GM18519 (cell line): ENCODE data around the gene FCHO1.
"Not testable (repeated sequence)": the region's sequence is repeated elsewhere in the genome, so short reads cannot be mapped to it uniquely, and the experiment has no call there.

Experiments
- ATAC-seq: cut with Tn5 transposase; IDR thresholded peaks from one replicate; pipeline ENCODE4 v1.9.1; 2021; ENCODE audit warnings: mild to moderate bottlenecking, moderate library complexity; ENCODE audit not compliant: unreplicated experiment, low FRiP score

Gene FCHO1

DNA sequence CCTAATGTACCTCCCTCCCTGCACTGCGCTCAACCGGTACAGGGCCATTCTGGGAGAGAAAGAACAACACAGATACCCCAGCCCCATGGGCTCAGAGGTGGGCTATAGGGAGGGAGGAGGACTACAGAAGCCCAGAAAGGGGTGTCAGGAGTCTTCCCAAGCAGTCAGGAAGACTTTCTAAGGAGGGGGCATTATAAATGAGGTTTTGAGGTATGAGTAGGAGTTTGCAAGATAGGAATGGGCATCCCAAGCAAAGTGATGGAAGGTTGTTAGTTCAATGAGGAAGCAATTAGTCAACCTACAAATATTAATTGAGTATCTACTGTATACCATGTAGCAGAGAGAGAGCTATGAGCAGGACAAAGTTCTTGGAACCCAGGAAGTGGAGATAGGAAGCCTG lies 37.4 kb downstream of the FCHO1 start:
- no peak for ATAC-seq

DNA sequence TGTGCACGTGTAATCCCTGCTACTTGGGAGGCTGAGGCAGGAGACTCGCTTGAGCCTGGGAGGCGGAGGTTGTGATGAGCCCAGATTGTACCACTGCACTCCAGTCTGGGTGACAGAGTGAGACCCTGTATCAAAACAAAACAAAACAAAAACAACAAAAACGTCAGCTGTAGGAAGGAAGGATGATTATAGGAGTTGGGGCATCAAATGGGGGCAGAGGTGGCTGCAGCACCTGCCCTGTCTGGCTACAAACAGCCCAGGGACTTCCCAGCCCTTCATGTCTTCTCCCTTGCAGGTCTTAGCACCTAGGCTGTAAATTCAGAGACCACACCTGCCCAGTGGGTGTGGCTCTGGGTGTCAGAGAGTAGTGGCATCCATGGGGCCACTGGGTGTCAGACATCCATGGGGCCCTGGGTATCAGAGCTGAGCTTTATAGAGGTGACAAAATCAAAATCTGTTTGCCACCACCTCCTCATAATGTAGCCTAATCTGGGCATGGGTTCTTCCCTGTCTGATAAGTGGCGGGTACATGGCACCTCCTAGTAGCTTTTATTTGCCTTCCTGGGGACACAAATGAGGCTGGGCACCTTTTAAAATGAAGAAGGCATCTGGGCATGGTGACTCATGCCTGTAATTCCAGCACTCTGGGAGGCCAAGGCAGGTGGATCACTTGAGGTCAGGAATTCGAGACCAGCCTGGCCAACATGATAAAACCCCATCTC lies 38.9 kb downstream of the FCHO1 start:
- no peak for ATAC-seq

DNA sequence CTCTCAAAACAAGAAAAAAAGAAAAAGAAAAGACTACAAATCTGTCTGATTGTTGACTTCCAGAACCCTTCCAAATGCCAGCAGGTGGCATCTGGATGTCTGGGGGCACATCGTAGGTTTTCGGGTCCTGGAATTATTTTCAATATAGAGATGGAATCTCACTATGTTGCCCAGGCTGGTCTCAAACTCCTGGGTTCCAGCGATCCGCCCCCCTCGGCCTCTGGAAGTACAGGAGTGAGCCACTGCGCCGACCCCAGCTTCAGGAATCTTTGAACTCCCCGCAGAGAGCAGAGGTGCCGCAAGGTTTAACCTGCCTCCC lies 43.1 kb downstream of the FCHO1 start:
- no peak for ATAC-seq

DNA sequence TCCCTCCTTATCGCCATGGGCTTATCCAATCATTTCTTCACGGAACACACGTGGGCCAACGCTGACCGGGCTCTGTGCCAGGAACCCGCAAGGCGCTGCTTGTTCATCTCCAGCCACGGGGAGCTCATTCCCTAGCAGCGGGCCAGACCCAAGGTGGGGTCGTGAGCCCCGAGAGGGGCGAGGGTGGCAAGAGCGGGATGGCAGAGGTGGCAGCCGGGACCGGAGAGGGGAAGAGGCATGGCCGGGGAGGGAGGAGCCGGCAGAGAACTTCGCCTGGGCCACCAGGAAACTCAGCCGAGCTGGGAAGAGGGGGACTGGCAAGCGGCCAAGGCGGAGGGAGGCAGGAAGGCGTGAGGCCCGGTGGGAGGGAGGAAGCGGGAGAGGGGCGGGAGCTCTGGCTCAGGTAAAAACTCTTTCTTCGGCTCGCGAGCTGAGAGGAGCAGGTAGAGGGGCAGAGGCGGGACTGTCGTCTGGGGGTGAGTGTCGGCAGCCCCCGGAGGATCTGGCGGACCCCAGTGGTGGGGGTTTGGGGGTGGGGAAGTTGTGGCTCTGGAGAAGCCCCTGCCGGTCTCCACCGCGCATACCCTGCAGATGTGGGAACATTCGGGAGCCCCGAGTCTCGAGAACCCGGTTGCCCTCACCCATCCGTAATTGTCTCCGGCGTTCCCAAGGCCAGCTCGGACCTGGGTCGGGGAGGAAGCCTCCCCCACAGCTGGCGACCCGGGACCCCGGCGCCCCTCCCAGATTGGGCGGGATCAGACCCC lies 43.6 kb downstream of the FCHO1 start, which contains the start of gene B3GNT3:
B3GNT3 (plus strand) TSS at position 408 of the 764 bp plus-strand sequence. CDS start 12,670 bp downstream, outside the sequence.
- no peak for ATAC-seq

DNA sequence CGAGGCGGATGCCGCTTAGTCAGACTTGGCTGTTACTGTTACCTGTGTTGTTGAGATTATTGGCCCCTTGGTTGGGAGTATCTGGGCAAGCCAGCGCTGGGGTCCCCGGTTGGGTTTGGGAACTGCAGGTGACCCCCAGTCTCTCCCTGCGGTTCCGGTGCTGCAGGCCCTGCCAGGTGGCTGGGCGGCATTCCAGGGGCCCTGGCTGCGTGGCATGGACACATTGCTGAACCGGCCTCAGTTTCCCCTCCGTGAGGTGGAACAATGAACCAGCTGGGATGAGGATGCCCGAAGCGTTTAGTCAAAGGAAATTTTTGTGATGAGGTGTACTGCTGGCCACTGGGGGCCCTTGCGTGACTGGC lies 44.2 kb downstream of the FCHO1 start:
- no peak for ATAC-seq

DNA sequence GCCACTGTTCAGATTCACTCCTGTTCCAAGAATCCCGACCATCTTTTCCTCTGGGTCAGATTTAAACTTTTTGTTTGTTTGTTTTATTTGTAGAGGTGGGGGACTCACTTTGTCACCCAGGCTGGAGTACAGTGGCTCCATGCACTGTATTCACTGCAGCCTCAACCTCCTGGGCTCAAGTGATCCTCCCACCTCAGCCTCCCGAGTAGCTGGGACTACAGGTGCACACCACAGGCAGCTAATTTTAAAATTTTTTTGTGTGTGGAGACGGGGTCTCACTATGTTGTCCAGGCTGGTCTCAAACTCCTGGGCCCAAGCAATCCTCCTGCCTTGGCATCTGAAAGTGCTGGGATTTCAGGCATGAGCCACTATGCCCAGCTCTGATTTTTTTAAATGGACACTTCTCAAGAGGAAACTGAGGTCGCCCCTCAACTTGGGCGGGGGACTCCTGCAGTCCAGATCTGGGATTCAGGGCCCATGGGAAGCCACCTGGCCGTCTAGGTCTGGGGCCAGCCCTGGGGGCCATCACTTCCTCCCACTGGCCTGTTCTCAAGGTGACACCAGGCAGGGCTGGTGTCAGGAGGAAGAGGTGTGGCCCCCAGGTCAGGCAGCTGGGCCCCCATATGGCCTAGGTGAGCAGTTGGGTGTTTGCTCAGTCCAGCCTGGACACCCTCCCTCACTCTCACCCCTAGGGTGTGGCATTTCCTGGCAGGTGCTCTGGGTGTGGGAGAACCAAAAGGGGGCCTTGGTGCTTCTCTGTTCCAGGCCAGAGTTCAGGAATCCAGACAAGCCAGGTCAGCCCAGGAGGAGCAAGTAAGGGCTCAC lies 44.9 kb downstream of the FCHO1 start:
- no peak for ATAC-seq

DNA sequence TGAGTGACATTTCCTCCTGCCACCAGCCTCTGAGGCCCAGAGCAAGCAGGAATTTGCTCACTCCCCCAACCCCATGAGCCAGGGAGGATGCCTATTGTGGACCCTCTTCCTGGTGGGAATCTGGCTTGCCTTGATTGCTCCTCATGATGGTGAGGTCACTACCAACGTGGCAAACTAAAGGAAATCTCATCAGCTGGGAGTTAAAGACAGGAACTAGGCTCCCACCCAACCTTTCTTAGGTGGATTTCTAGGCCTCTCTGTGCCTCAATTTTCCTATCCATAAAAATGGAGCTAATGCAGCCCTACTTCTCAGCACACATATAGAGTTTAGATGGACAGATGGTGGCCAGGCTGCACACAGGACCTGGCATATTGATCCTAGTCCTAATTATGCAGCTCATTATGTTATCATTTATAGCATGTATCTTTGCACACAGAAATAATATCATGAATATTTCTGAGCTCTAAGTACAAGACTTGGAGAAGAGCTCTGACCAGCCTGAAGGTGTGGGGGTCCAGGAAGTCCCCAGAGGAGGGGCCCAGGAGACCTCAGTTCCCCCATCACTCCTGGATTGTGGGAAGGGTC lies 45.7 kb downstream of the FCHO1 start:
- no peak for ATAC-seq

DNA sequence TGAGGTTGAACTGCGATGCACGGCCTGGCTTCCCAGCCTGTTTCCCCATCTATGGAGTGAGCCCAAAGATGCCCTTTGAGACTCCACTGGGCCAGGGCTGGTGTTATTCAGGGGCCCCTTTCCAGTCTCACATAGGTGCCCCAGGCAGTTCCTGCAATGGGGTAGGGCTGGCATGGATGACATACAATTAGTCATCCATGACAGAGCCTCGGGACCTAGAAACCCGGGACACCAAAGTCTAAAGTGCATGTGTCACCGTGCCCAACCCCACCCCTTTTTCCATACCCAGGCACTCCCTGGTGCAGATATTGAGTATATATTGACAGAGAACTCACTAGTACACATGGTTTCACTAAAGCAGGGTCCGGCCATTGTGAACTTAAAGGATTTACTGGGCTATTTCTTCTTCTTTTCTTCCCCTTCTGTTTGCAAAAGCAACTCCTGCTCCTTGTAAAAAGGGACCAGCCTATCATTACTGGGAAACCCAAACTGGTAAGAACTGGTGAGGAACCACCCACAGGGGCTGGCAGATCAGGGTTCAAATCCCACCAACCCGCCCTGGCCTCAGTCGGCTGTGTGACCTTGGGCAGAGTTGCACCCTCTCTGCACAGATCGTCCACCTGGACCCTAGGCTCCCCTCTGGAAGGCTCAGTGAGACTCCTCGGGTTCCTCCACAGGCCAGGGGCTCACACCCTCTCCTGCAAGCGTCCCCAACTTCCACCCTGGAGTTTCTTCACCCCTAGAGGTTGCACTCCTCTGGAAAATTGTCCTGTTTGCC lies 46.3 kb downstream of the FCHO1 start:
- ATAC-seq = no peak

DNA sequence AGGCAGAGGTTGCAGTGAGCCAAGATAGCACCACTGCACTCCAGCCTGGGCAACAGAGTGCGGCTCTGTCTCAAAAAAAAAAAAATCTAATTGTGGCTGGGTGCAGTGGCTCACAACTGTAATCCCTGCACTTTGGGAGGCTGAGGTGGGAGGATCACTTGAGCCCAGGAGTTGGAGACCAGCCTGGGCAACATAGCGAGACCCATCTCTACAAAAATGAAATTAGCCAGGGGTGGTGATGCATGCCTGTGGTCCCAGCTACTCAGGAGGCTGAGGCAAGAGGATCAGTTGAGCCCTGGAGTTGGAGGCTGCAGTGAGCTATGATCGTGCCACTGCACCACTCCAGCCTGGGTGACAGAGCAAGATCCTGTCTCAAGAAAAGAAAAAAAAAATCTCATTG lies 47.3 kb downstream of the FCHO1 start:
- not testable (repeated sequence) for ATAC-seq

DNA sequence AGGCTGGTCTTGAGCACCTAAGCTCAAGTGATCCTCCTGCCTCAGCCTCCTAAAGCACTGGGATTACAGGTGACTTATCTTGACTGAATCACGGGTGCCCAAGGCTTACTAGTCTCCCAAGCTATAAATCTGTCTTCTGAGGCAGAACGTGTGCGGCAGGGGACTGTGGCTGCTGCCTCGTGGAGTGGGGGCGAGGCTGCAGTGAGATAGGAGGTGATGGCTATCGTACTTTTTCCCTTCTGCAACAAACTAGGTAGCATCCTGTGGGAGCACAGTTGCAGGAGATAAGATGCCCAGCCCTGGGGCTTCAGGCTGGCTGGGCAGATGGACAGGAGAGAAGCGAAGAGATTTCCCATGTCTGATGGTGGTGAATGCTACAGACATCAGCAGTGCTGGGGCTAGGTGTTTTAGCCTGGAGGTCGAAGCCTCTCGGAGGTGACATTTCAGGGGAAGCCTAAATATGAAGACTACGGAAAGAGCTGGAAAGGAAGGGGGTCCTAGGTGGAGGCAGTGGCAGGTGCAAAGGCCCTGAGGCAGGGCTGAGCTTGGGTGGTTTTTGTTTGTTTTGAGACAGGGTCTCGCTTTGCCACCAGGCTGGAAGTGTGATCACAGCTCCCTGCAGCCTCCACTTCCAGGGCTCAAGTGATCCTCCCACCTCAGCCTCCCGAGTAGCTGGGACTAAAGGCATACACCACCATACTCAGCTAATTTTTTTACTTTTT lies 51.0 kb downstream of the FCHO1 start:
- ATAC-seq = no peak

DNA sequence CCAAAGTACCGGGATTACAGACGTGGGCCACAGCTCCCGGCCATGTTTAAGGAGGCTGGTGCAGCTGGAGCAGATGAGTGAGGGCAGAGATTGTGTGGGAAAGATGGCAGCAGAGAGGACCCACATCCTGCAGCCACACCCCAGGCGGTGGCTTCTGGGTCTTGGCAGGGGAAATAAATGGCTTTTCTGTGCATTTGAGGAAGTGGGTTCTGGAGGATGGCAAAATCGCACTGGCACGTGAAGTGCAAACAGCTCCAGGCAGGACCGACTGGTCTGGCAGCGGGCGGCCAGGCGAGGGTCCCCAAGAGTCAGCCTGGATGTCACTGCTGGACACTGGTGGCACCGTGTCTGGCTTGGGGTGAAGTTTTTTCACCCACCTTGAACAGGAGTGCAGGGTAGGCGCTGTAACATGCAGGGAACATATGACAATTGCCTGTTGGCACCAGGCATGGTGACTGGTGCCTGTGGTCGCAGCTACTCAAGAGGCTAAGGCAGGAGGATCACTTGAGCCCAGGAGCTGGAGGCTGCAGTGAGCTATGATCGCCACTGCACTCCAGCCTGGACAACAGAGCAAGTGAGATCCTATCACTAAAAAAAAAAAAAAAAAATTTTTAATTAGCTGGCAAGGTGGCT lies 52.1 kb downstream of the FCHO1 start:
- no peak for ATAC-seq

DNA sequence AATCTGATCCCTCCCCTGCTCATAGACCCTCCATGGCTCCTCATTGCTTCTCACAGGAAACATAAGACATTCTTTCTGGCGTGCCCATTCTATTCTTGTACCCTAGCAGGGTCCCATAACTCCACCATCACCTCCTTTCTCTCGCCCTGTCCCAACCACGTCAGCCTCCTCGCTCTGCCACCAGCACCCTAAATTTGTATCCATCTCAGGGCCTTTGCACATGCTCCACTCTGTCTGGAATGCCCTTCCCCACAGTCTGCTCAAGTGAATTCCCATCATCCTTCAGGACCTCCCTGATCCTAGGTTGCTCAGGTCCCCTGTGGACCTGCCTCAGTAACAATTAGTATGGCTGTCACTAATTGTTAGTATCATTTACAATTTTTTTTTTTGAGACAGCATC lies 54.1 kb downstream of the FCHO1 start:
- ATAC-seq = no peak

DNA sequence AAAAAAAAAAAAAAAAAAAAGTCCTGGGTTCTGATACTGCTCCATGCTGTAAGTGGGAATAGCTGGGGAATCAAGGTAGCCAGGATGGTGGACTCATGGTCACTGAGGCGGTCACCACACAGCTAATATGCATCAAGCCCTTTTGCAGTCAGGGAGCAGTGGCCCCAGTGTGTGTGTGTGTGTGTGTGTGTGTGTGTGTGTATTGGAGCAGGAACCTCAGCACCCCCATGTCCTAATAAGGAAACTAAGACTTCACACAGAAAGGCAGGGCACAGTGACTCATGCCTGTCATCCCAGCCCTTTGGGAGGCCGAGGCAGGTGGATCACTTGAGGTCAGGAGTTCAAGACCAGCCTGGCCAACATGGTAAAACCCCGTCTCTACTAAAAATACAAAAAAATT lies 55.7 kb downstream of the FCHO1 start:
- ATAC-seq = no peak

DNA sequence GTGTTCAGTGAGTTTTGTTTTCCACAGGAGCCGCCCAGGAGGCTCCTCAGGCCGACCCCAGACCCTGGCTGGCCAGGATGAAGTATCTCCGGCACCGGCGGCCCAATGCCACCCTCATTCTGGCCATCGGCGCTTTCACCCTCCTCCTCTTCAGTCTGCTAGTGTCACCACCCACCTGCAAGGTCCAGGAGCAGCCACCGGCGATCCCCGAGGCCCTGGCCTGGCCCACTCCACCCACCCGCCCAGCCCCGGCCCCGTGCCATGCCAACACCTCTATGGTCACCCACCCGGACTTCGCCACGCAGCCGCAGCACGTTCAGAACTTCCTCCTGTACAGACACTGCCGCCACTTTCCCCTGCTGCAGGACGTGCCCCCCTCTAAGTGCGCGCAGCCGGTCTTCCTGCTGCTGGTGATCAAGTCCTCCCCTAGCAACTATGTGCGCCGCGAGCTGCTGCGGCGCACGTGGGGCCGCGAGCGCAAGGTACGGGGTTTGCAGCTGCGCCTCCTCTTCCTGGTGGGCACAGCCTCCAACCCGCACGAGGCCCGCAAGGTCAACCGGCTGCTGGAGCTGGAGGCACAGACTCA lies 56.5 kb downstream of the FCHO1 start:
- no peak for ATAC-seq

DNA sequence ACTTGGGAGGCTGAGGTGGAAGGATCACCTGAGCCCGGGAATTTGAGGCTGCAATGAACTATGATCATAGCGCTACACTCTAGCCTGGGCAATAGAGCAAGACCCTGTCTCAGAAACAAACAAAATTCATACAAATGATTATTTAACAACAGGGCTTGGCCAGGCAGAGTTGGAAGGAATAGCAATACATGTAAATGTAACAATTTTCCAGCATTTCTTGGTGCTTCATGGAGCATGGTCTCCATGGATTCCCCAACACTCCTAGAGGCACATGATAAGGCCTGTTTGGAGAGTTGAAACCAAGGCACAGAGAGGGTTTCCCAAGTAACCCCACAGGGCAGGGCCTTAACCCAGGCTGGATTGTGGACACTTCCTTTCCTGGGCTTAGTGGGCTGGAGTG lies 59.8 kb downstream of the FCHO1 start:
- ATAC-seq = no peak

DNA sequence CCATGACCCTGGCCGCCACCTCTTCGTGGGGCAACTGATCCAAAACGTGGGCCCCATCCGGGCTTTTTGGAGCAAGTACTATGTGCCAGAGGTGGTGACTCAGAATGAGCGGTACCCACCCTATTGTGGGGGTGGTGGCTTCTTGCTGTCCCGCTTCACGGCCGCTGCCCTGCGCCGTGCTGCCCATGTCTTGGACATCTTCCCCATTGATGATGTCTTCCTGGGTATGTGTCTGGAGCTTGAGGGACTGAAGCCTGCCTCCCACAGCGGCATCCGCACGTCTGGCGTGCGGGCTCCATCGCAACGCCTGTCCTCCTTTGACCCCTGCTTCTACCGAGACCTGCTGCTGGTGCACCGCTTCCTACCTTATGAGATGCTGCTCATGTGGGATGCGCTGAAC lies 60.4 kb downstream of the FCHO1 start:
- no peak for ATAC-seq

DNA sequence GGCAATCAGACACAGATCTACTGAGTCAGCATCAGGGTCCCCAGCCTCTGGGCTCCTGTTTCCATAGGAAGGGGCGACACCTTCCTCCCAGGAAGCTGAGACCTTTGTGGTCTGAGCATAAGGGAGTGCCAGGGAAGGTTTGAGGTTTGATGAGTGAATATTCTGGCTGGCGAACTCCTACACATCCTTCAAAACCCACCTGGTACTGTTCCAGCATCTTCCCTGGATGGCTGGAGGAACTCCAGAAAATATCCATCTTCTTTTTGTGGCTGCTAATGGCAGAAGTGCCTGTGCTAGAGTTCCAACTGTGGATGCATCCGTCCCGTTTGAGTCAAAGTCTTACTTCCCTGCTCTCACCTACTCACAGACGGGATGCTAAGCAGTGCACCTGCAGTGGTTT lies 60.8 kb downstream of the FCHO1 start:
- ATAC-seq = no peak

DNA sequence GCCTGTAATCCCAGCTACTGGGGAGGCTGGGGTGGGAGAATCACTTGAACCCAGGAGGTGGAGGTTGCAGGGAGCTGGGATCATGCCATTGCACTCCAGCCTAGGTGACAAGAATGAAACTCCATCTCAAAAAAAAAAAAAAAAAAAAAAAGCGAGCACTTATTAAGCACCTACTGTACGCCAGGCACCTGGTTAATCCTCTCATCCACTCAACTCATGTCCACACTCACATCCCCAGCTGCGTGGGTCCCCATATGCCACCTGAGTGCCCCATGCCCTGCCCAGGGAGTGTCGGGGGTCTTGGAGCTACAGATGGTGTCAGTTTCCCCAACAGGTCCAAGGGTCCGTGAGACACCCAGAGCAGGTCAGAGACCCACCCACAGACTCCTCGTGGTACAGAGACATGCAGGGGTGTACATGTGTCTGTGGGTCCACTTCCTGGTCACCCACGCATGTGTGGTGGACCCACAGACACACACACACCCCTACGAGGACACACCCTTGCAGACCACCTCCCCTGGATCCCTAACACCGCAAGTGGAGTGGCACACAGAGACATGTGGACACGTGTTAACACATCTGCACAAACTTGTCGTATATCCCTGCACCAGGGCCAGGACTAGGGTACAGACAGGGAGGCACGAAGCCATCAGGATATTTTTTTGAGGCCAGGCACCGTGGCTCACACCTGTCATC lies 66.5 kb downstream of the FCHO1 start:
- ATAC-seq = no peak
